Endothelial cell (in vitro differentiated cells): ENCODE data around the gene AQP2. TPM values are rescaled to one million over a fixed set of nuclear protein-coding genes. Genes with fewer than 3 reads are reported as not detected.

Experiments used
- DNase-seq: peaks from one replicate; pipeline ENCODE4 v3.0.0; 2021; ENCODE audit warnings: low spot score
- H3K27ac Mint-ChIP-seq: one replicate; pipeline ENCODE4 v1.8.0; 2021; ENCODE audit warnings: mixed read lengths, inconsistent platforms; ENCODE audit not compliant: unreplicated experiment
- H3K27me3 Mint-ChIP-seq: one replicate; pipeline ENCODE4 v1.8.0; 2021; ENCODE audit warnings: mild to moderate bottlenecking, moderate library complexity, mixed read lengths, inconsistent platforms; ENCODE audit not compliant: unreplicated experiment
- H3K36me3 Mint-ChIP-seq: one replicate; pipeline ENCODE4 v1.8.0; 2021; ENCODE audit warnings: mild to moderate bottlenecking, low read depth, mixed read lengths, inconsistent platforms; ENCODE audit not compliant: unreplicated experiment
- H3K4me1 Mint-ChIP-seq: one replicate; pipeline ENCODE4 v1.8.0; 2021; ENCODE audit warnings: mild to moderate bottlenecking, mixed read lengths, inconsistent platforms; ENCODE audit not compliant: unreplicated experiment
- H3K4me3 Mint-ChIP-seq: one replicate; pipeline ENCODE4 v1.8.0; 2021; ENCODE audit warnings: mild to moderate bottlenecking, mixed read lengths, inconsistent platforms; ENCODE audit not compliant: unreplicated experiment
- H3K9me3 Mint-ChIP-seq: one replicate; pipeline ENCODE4 v1.8.0; 2021; ENCODE audit warnings: mixed read lengths, inconsistent platforms; ENCODE audit not compliant: unreplicated experiment
- CTCF ChIP-seq: fragments of 200-600 bp; sonication (generic); IDR thresholded peaks from one replicate; pipeline ENCODE4 v1.5.0; 2021; ENCODE audit warnings: antibody characterized with exemption; ENCODE audit not compliant: unreplicated experiment
- total RNA-seq: library from RNA; stranded (reverse); fragmentation: NEBNext Ultra II Directional; extraction: Animal tissue kit (Norgen Biotek cat#: 25700); gene quantifications from one replicate; pipeline ENCODE4 v1.2.1, GENCODE V29; 2021; ENCODE audit not compliant: unreplicated experiment

The AQP2 gene
- total RNA-seq, 1 donor from 2014 or later, result 0.05 TPM

DNA sequence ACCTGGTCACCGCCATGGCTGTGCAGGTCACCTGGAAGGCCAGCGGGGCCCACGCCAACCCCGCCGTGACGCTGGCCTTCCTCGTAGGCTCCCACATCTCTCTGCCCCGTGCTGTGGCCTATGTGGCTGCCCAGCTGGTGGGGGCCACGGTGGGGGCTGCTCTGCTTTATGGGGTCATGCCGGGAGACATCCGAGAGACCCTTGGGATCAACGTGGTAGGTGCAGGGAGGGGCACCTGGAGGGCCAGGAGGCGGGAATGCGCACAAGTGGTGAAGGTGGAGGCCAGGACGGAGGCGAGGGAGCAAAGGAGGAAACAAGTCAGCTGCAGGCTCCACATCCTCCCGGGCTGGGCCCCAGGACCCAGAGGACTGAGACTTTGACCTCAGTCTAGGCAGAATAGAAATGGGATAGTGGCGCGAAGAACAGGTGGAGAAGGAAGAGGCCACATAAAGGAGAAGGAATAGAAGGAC lies 22.9 kb downstream of the AQP2 start:
- Mint-ChIP-seq H3K27ac (no peak overlapping the region), H3K27me3 (peaks cover 3% of the 10 kb centered on the region), H3K9me3 (no peaks in the 10 kb centered on the region), H3K4me3 (no peak overlapping the region), H3K4me1 (peaks cover 5% of the 10 kb centered on the region), H3K36me3 (peaks cover 4% of the 10 kb centered on the region)
- DNase-seq, result no peak
- no peak for TF ChIP-seq CTCF

DNA sequence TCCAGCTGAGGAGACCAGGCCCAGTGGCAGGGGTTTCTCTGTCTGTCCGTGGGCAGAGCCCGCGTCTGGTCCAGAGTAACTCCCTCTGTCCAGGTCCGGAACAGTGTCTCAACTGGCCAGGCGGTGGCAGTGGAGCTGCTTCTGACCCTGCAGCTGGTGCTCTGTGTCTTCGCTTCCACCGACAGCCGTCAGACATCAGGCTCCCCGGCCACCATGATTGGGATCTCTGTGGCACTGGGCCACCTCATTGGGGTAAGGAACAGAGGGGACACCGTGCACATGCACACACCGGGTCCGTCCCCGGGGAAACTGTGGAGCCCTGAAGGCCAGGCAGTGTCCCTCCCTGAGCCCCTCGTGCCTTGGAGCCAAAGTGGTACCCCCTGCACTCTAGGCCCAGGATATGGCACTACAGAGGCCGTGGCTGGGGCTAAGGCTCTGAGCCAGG lies 23.7 kb downstream of the AQP2 start:
- Mint-ChIP-seq H3K27me3 (peaks cover 3% of the 10 kb centered on the region), H3K36me3 (peaks cover 4% of the 10 kb centered on the region), H3K9me3 (no peaks in the 10 kb centered on the region), H3K4me3 (no peak overlapping the region), H3K27ac (no peak overlapping the region), H3K4me1 (peaks cover 13% of the 10 kb centered on the region)
- DNase-seq, result peak; percentile 63
- TF ChIP-seq CTCF, result no peak

DNA sequence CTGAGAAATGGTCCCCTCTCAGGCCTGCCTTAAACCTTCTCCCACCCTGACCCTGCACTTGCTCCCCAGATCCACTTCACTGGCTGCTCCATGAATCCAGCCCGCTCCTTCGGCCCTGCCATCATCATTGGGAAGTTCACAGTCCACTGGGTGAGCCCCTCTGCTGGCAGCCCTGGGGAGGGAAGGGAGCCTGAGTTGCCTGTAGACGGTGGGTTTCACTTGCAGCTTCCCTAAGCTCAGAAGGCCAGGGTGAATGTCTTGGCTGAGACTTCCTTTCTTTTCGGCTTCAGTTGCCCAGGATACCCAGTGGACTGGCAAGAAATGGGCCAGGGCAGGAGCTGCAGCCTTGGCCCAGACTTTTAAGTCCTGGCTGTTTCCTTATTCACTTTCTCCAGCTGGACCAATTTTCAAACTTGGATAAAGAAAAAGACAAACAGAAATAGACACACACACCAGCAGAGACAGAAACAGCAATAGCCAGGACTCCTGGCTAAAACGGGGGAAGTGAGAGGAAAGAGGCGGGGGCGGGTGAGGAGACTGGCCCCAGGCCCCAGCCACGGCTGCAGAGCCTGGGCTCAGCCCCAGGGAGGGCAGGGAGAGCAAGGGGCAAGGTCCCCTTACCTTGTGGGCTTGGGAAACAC lies 24.3 kb downstream of the AQP2 start:
- peaks cover 18% of the 10 kb centered on the region for H3K4me1 Mint-ChIP-seq
- H3K9me3 Mint-ChIP-seq, result no peaks in the 10 kb centered on the region
- H3K27ac Mint-ChIP-seq, result no peak overlapping the region
- H3K27me3 Mint-ChIP-seq, result peaks cover 3% of the 10 kb centered on the region
- peaks cover 4% of the 10 kb centered on the region for H3K36me3 Mint-ChIP-seq
- no peak overlapping the region for H3K4me3 Mint-ChIP-seq
- no peak for DNase-seq
- TF ChIP-seq CTCF, result no peak

DNA sequence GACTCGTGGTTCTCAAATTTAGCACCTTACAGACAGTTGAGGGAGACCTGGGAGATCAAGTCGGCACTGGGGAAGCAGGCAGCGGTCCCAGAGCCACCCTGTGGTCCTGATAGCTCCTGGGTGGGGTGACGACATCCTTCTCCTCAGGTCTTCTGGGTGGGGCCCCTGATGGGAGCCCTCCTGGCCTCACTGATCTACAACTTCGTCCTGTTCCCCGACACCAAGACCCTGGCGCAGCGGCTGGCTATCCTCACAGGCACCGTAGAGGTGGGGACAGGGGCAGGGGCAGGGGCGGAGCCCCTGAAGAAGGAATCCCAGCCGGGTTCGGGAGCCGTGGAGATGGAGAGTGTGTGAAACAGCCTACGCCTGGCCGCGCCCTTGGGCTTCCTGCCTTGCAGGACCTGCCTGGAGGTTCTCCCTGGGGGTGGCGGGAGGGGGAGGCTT lies 24.8 kb downstream of the AQP2 start:
- no peak for TF ChIP-seq CTCF
- H3K27me3 Mint-ChIP-seq, result peaks cover 3% of the 10 kb centered on the region
- H3K27ac Mint-ChIP-seq, result no peak overlapping the region
- DNase-seq, result no peak
- no peaks in the 10 kb centered on the region for H3K9me3 Mint-ChIP-seq
- no peak overlapping the region for H3K4me3 Mint-ChIP-seq
- peaks cover 22% of the 10 kb centered on the region for H3K4me1 Mint-ChIP-seq
- H3K36me3 Mint-ChIP-seq, result peaks cover 4% of the 10 kb centered on the region

- Mint-ChIP-seq H3K36me3 (peaks cover 4% of the 10 kb centered on the region), H3K4me1 (peaks cover 29% of the 10 kb centered on the region), H3K4me3 (no peak overlapping the region), H3K9me3 (no peaks in the 10 kb centered on the region), H3K27ac (no peak overlapping the region), H3K27me3 (peaks cover 3% of the 10 kb centered on the region)
- no peak for DNase-seq
- TF ChIP-seq CTCF, result no peak
These were observed 26.0 kb downstream of the AQP2 start for GRCh38 chr12:49976557-49976956.
